Body of pancreas (tissue), 4 donors: ENCODE results near the gene NGFR.

Experiments used
- POLR2A ChIP-seq, 3 donors: fragments of 450-650 bp; IDR thresholded peaks; one replicate each; pipeline ENCODE4 v1.6.1; 2016; ENCODE audit warnings: antibody characterized with exemption in 3 of 3, mild to moderate bottlenecking in 2 of 3
- TF ChIP-seq, protein P1 (sequence below), 7 experiments: fragments of 450-650 bp in 4 of 7; fragments of 200-600 bp in 3 of 7; sonication (generic) in 3 of 7; IDR thresholded peaks; one replicate each; pipeline ENCODE4 v1.5.1; 2016 to 2019; ENCODE audit warnings: antibody characterized with exemption in 7 of 7

DNA sequence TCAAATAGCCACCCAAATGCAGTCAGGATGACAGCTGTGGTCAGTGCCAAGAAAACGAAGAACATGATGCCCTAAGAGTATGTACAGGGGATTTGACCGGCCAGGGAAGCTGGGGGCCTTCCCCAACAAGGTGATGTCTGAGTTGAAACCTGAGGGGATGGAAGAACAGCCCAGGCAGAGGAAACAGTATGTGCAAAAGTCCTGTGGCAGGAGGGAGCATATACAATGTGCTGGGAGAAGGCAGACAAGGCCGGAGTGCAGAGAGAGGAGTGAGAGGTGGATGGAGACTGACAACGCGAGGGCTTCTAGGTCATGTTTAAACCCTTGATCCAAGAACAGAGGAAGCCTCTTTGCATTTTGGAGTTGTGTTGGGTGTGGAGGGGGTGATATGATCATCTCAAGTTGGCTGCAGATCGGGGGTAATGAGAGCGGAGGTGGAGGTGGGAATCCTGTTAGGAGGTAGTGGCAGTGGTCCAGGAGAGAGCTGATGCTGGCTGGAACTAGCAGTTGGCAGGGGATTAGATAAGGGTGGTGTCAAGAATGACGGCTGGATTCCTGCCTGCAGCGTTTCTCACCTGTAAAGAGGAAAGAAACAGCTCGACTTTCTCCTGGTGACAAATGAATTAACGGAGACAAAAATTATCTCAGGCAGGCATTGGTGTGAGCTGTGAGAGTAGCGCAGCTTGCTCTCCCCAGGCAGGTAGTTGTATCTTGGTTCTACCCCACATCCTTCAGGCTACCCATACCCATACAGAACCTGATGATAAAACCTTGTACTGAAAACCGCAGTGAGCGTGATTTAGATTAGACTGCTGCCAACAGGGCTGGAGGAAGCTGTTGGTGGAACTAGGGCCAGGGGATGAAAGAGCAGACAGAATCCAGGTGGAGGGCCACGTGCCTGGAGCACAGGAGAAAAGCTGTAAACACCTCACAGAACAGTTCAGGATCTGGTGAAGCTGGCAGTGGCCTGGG lies 37.2 kb upstream of the NGFR start:
- no peak for TF ChIP-seq POLR2A (IDR thresholded peaks at IDR 0.05)
- TF ChIP-seq, protein P1, sequence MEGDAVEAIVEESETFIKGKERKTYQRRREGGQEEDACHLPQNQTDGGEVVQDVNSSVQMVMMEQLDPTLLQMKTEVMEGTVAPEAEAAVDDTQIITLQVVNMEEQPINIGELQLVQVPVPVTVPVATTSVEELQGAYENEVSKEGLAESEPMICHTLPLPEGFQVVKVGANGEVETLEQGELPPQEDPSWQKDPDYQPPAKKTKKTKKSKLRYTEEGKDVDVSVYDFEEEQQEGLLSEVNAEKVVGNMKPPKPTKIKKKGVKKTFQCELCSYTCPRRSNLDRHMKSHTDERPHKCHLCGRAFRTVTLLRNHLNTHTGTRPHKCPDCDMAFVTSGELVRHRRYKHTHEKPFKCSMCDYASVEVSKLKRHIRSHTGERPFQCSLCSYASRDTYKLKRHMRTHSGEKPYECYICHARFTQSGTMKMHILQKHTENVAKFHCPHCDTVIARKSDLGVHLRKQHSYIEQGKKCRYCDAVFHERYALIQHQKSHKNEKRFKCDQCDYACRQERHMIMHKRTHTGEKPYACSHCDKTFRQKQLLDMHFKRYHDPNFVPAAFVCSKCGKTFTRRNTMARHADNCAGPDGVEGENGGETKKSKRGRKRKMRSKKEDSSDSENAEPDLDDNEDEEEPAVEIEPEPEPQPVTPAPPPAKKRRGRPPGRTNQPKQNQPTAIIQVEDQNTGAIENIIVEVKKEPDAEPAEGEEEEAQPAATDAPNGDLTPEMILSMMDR (IDR thresholded peaks at IDR 0.05): no peak
